HG03571 (cell line): ENCODE measurements around the gene LYPD8.
"Not testable (repeated sequence)": the region's sequence is repeated elsewhere in the genome, so short reads cannot be mapped to it uniquely, and the experiment has no call there.

Experiments
- ATAC-seq: cut with Tn5 transposase; IDR thresholded peaks from one replicate; pipeline ENCODE4 v1.9.1; 2021; ENCODE audit not compliant: unreplicated experiment

LYPD8 gene, protein sequence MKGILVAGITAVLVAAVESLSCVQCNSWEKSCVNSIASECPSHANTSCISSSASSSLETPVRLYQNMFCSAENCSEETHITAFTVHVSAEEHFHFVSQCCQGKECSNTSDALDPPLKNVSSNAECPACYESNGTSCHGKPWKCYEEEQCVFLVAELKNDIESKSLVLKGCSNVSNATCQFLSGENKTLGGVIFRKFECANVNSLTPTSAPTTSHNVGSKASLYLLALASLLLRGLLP

DNA sequence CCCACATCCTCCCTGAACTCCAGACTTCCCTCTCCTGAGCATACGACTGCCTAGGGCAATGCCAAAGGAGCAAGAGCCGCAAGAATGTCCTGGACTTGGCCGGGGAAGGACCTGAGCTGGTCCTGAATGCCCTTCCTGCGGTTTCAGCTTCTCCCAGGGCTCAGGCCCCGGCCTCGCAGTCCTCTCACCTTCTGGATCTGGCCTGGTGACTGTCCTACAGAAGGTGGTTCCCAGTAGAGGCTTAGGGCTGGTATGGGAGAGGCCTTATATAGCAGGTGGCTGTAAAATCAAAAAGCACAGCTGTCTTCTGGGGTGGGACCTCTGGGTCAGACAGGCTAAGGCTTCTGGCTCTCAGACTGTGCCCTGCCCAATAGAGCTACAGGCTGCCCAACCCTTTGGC lies at the start of gene LYPD8:
Gene LYPD8 (minus strand): TSS at position 243 of the 400 bp plus-strand sequence. CDS start 4,678 bp downstream, outside the sequence.
- no peak for ATAC-seq

DNA sequence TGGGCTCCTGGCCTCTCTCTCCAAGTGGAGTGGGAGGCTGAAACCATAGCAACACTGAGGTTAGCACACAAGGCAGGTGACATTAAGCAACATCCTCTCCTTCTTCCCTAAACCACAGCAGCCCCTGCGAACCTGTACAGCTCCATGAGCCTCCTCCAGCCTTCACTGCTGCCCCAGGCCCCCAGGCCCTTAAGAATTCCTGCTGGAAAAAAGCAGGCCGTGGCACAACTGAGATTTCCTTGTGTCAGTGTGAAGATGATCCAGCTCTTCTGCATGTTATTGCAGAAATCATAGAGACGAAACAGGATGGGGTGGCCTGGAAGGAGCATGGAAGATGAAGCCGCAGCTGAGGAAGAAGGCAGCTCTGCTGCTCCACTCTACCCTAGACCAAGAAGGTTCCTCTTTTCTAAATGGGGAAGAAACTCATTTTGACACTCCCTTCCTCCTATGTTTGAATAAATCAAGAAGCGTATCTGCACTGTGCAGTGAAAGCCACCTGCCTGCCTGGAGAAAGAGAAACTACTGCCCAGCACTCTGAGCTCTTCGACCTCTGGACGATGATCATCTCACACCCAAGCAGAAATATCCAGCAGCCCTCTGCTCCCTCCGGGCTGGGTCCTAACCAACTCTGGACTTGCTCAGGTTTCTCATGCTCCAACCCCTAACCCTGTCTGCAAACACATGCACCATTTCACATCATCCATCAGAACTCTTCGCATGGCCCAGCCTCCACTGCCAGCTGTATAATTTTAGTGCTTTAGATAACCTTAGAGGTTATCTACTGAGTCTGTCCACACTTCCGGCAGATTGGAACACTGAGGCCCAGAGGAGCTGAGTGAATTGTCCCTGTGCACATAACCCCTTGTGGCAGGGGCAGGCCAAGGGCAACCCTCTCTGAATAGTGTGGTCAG lies 49.5 kb upstream of the LYPD8 start:
- ATAC-seq, result peak; percentile 94

DNA sequence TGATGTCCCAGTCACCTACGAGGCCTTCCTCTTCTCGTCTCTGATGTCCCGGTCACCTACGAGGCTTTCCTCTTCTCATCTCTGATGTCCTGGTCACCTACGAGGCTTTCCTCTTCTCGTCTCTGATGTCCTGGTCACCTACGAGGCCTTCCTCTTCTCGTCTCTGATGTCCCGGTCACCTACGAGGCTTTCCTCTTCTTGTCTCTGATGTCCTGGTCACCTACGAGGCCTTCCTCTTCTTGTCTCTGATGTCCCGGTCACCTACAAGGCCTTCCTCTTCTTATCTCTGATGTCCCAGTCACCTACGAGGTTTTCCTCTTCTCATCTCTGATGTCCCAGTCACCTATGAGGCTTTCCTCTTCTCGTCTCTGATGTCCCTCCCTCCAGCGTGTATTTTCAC lies 47.9 kb upstream of the LYPD8 start:
- ATAC-seq, result not testable (repeated sequence)

DNA sequence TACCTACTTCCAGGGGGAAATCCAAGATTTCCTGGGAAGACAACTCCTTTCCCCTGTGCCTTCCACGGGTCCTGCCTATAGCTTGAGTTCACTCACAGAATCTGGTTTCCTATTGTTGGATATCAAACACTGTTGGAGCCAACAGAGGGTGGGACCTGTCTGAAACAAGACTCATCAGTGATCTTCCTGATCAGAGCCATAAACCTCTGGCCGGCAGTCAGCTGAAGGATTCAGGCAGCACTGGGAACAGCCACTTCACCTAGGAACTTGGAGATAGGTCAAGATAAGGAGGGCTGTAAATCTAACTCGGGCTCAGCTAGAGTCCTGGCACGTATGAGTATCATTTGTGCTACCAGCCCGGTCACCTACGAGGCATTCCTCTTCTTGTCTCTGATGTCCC lies 46.9 kb upstream of the LYPD8 start:
- ATAC-seq, result no peak

DNA sequence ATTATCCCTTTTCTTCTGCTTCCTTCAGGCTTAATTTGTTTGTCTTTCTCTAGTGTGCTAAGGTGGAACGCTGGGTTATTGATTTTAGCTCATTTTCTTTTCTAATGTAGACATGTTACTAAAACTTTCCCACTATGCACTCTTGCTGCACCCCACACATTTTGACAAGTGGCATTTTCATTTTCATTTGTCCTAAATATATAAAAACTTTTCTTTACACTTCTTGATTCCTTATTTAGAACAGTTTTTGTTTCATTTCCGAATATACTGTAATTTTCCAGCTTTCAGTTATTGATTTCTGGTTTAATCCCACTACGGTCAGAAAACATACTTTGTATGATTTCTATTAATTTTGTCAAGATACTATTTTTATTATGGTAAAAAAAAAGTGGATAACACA lies 44.9 kb upstream of the LYPD8 start:
- no peak for ATAC-seq

DNA sequence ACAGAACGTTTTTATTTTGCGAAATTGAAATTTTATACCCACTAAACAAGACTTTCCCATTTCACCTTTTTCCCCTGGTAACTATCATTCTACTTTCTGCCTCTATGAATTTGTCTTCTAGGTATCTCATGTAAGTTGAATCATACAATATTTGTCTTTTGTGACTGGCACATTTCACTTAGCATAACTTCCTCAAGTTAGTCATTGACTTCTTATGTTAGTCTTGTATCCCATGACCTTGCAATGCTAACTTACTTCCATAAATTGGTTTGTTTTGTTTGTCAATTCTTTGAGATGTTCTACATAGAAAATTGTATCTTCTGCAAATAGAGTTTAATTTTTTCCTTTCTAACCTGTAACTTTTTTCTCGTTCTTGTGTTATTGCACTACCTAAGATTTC lies 43.2 kb upstream of the LYPD8 start:
- no peak for ATAC-seq

DNA sequence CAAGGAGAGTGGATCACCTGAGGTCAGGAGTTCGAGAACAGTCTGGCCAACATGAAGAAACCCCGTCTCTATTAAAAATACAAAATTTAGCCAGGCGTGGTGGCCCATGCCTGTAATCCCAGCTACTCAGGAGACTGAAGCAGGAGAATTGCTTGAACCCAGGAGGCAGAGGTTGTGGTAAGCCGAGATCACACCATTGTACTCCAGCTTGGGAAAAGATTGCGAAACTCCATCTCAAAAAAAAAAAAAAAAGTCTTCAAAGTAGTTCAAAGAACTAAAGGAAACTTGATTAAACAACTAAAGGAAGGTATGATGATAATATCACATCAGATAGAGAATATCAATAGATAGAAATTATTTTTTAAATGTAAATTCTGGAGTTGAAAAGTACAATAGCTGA lies 39.1 kb upstream of the LYPD8 start:
- ATAC-seq, result not testable (repeated sequence)

DNA sequence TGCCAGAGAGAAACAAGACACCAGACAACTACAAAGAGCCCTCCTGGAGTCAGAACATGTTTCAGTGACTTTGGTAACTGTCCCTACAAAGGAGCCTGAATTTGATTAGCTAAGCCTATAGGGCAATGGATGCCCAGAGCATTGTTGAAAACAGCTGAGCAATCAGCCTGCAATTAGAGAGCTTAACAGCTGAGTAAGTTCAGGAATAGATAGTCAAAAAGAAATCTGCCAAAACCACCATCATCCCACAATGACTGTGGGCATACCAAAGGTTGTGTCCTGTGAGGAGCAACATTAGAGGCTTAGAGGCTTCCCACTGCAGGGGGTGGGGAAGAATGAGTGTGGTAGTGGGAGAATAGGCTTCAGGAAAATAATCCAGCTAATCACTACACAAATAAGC lies 38.0 kb upstream of the LYPD8 start:
- ATAC-seq, result peak; percentile 91

DNA sequence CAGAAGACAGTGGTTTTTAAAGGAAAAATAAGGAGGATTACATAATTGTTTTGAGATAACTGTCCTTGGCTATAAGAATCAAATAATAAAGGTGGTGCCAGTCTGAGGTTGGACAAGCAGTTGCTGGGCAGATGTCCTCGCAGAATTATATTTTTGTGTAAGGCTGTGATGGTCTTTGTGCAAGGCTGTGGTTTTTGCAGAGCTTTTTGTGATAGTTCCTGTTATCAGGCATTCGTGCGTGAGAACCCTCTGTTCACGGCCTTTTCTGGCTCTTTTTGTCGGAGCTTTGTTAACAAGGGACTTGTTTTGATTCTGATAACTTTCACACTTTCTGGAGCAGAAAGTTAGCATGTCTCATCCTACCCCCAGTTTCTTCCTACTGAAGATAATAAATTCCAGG lies 36.8 kb upstream of the LYPD8 start:
- ATAC-seq, result peak; percentile 62

DNA sequence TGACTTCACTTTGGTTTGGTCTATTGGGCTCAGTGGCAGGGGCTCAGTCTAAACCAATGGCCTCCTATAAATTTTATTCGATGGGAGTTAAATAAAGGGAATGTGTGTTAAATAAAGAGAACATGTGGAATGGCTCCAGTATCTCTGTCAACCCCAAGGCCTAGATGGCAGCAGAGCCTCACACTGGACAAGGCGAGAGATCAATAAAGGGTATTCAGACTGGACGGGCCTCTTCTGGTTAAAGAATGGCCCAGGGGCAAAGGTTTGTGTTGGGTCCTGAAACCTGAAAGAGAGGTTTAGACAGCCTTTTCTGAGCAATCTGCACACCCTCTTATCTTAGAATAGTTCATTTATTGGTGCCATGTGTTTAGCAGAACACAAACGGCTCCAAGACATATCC lies 35.5 kb upstream of the LYPD8 start:
- no peak for ATAC-seq

DNA sequence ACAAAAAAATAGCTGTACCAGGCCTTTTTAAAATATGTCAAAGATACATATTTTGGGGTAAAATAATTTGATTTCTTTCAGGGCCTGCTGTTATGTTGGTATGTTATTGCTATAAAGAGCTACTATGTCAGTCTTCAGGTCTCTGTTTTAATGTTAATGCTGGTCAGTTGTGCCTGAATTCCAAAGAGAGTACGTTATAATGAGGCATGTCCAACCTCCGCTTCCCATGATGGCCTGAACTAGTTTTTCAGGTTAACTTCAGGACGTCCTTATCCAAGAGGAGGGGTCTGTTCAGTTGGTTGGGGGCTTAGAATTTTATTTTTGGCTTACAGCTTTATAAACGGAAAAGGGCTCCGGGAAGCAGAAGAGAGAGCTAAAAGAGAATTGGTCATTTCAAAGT lies 34.9 kb upstream of the LYPD8 start:
- ATAC-seq, result no peak

DNA sequence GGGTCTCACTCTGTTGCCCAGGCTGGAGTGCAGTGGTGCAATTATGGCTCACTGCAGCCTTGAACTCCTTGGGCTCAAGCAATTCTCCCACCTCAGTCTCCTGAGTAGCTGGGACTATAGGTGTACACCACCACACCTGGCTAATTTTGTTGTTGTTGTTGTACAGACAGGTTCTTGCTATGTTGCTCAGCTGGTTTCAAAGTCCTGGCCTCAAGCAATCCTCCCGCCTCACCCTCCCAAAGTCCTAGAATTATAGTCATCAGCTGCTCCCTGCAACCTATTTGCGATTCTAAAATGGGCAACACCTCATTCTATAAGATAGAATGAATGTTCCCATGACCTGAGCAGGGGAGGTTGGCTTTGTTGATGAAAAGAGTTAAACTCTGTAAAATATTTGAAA lies 33.8 kb upstream of the LYPD8 start:
- ATAC-seq, result not testable (repeated sequence)

DNA sequence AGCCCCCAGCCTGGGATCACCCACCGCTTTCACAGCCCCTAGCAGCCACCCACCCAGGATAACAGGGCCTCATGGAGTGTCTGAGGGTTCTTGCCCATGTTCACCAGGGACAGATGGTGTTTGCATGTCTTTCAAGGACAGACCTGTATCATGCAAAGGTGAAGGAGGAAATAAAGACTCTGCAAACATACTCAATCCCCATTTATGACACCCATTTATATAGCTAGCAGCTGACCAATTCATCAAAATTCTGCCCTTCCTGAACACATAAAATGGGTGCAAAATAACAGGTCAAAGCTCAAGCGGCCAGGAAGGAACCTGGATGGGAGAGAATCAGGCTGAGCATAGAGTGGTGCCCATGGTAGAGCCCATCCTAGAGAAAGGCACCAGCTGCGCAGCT lies 32.8 kb upstream of the LYPD8 start:
- ATAC-seq, result no peak

DNA sequence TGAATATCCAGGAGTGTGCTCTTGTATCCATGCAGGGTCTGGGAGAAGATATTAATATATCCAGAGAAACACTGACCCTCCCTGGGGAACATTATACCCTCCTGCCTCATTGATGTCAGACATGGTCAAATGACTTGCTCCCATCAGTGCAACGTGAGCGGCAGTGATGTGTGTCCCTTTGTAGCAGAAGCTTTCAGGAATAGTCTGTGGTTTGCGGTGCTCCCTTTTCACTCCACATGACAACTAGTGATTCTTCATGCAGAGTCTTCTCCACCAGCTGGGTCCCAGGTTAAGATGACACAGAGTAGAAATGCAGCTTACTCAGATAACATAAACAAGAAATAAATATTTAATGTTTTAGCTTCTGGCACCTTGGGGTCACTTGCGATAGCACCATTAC lies 31.9 kb upstream of the LYPD8 start:
- ATAC-seq, result no peak

DNA sequence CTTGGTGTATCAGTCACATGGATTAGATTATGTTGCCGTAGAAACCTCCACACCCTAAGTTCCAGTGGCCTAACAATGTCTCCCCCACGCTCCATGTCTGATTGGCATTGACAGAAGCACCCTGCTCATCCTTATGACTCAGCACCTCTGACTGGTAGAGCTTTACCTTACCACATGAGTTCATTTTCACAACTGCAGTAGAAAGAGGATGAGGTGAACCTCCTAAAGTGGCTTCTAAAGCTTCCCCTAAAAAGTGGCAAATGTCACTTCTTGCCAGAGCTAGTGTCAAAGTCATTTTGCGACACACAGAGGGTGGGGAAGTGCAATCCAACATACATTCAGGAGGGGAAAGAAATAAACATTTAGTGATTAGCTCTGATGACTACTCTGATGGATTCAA lies 30.6 kb upstream of the LYPD8 start:
- peak; percentile 51 for ATAC-seq

DNA sequence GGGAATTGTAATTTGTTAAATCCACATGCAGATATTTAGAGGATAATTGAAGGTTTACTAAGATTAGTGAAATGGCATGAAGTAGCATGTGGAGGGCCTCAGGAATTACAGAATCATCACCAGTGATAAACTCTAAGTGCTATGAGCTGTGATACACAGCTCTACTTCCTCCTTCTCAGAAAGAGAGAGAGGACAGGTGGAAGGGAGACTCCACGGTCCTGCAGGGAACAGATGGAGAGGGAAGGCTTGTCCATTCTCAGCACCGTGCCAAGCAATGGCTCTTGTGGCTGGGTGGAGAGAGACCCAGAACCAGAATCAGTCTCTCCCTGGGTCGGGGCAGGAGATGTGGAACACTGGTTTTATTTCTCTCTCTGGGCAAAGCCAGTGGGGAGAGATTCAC lies 27.8 kb upstream of the LYPD8 start:
- ATAC-seq, result no peak

DNA sequence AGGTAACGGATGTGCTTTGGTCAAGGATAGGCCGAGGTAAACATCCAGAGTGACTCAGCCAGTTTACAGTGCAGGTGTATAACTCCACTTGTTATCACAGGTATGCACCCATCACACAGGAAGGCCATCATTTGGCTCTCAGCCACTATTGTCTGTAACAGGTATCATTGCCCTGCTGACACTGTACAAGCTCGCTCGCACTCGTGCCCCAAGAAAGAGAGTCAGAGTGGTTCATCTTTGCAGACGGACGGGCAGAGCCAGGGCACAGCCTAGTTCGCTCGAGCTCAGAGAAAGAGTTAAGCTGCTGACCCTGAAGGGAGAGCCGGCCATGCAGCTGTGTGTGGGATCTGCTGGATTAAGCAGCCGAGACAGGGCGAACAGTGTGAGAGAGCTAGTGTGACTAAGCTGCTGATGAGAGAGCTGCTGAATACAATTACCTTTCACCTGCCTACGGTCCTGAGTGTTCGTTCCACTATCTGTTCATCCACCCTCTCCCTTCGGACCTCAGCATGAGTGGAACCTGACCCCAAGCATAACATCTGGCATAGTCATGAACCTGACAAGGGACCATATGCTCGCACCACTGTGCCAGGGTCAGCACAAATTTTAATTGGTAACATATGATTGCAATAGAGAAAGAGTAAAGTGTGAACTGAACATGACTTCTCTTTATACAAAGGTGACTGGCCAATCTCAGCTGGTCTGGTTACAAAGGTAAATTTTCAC lies 27.0 kb upstream of the LYPD8 start:
- no peak for ATAC-seq

DNA sequence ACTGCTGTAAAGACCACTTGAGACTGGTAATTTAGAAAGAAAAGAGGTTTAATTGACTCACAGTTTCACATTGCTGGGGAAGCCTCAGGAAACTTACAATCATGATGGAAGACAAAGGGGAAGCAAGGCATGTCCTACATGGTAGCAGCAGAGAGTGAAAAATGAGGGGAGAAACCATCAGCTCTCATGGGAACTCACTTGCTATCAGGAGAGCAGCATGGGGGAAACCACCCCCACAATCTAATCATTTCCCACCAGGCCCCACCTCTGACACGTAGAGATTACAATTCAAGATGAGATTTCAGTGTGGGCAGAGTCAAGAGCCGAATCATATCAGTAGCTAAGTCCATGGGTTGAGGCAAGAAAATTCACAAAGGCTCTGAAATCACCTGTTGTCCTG lies 23.8 kb upstream of the LYPD8 start:
- ATAC-seq, result no peak

DNA sequence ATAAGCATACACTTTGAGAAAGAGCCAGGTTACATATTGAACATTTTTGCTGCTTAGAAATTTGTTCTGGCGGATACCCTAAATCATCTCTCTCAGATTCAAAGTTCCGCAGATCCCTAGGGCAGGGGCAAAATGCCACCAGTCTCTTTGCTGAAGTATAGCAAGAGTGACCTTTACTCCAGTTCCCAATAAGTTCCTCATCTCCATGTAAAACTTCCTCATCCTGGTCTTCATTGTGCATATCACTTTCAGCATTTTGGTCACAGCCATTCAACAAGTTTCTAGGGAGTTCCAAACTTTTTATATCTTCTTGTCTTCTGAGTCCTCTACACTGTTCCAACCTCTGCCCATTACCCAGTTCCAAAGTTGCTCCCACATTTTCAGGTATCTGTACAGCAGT lies 23.3 kb upstream of the LYPD8 start:
- no peak for ATAC-seq

DNA sequence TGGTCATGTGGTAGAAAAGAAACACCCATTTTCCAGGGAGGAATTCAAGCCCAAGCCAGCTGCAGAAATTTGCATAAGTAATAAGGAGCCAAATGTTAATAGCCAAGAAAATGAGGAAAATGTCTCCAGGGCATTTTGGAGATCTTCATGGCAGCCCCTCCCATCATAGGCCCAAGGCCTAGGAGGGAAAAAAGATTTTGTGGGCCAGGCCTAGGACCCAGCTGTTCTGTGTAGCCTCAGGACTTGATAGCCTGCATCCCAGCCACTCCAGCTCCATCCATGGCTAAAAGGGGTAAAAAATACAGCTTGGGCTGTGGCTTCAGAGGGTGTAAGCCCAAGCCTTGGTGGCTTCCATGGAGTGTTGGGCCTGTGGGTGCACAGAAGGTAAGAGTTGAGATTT lies 21.4 kb upstream of the LYPD8 start:
- no peak for ATAC-seq

DNA sequence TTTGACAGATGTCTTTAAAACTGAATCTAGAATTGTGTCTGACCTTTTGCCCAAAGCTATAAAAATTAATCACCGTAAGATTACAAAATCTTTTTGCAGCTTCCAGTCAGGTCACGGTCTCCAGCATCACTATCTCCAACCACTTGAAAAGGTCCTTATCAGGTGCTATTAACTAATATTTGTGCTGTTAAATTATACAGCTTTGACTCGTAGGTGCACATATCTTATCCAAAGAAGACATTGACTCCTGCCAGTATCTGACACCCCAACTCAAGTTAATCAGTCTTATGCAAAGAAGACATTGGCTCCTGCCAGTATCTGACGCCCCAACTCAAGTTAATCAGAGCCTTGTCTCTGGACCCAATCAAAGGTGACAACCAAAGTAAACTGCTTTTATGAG lies 19.9 kb upstream of the LYPD8 start:
- no peak for ATAC-seq

DNA sequence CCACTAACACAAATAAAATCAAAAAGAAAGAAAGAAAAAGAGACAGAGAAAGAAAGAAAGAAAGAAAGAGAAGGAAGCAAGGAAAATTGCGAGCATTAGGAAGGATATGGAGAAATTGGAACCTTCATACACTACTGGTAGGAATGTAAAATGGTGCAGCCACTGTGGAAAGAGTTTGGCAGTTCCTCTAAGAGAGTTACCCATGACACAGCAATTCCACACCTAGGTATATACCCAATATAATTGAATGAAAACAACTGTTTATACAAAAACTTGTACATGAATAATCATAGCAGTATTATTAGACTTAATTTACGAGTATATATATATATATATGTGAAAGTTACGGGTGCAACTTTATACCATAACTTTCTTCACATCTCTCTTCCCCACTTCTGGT lies 4.1 kb upstream of the LYPD8 start:
- ATAC-seq, result no peak
